Activated T-cell treated with anti-CD3 and anti-CD28 coated beads for 48 hours (primary cell): ENCODE results near the gene RAP2C.
"Not testable (repeated sequence)": the region's sequence is repeated elsewhere in the genome, so short reads cannot be mapped to it uniquely, and the experiment has no call there.

Experiments used
- DNase-seq: peaks from one replicate; pipeline ENCODE4 v3.0.0-alpha.2; 2020; ENCODE audit warnings: low read depth

Gene RAP2C

GRCh38 chrX:132199941-132200340, 19.3 kb downstream of the RAP2C start:
- DNase-seq = no peak

GRCh38 chrX:132193872-132194574, 25.2 kb downstream of the RAP2C start:
- DNase-seq = no peak

GRCh38 chrX:132191938-132192337, 27.3 kb downstream of the RAP2C start:
- no peak for DNase-seq

GRCh38 chrX:132188175-132188574, 31.1 kb downstream of the RAP2C start:
- no peak for DNase-seq

- DNase-seq = no peak
Observed at GRCh38 chrX:132187451-132187850, 31.8 kb downstream of the RAP2C start.

- no peak for DNase-seq
Observed at GRCh38 chrX:132184871-132185270, 34.4 kb downstream of the RAP2C start.

GRCh38 chrX:132181364-132181763, 37.9 kb downstream of the RAP2C start:
- DNase-seq = no peak

- no peak for DNase-seq
Observed at GRCh38 chrX:132180929-132181328, 38.3 kb downstream of the RAP2C start.

GRCh38 chrX:132173647-132174046, 45.6 kb downstream of the RAP2C start:
- no peak for DNase-seq

- DNase-seq = no peak
Observed at GRCh38 chrX:132171881-132172280, 47.4 kb downstream of the RAP2C start.

GRCh38 chrX:132171478-132171877, 47.8 kb downstream of the RAP2C start:
- DNase-seq = no peak

GRCh38 chrX:132169554-132169953, 49.7 kb downstream of the RAP2C start:
- DNase-seq = no peak

GRCh38 chrX:132165651-132166050, 53.6 kb downstream of the RAP2C start:
- no peak for DNase-seq

- no peak for DNase-seq
Observed at GRCh38 chrX:132165005-132165404, 54.2 kb downstream of the RAP2C start.

- DNase-seq = not testable (repeated sequence)
Observed at GRCh38 chrX:132163094-132163493, 56.2 kb downstream of the RAP2C start.

- DNase-seq = no peak
Observed at GRCh38 chrX:132153166-132153565, 66.1 kb downstream of the RAP2C start.
